ENCODE measurements around the gene ATOH8. TPM values are rescaled to one million over a fixed set of nuclear protein-coding genes. Genes with fewer than 3 reads are reported as not detected.
"Not testable (repeated sequence)": the region's sequence is repeated elsewhere in the genome, so short reads cannot be mapped to it uniquely, and the experiment has no call there.

ATOH8 gene
- total RNA-seq, 1 donor from 2014 or later, result 1.9 TPM

DNA sequence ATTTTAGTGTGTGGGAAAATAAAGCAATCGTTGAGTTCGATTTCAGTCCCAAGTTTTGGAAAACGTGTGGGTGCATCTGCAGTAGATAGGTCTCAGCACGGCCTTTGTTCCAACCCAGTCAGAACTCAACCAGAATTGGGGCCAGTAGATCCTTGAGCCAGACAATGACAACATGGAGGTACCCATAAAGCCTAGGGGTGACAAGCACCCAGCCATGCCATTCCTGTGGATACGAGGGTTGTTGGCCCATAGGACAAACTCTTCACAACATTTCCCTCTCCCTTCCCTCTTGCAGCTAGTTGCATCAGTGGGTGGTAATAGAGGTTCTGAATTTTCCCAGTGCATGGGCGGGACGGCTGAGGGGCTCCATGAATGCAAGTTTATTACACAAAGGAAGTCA, 74.9 kb downstream of the ATOH8 start:
- no peaks in the 10 kb centered on the region for H3K9me3 ChIP-seq (ENCODE audit: insufficient read depth, low read depth, low read length)
- Mint-ChIP-seq H3K36me3 (ENCODE audit: low read depth, unreplicated experiment) (no peaks in the 10 kb centered on the region), H3K27me3 (ENCODE audit: low read depth, unreplicated experiment) (peaks cover 16% of the 10 kb centered on the region), H3K27ac (ENCODE audit: unreplicated experiment) (no peak overlapping the region), H3K4me3 (ENCODE audit: unreplicated experiment) (no peak overlapping the region), H3K9me3 (ENCODE audit: unreplicated experiment) (peaks cover 2% of the 10 kb centered on the region), H3K4me1 (ENCODE audit: low read depth, unreplicated experiment) (peaks cover 4% of the 10 kb centered on the region)
- no peak overlapping the region for H3K27ac ChIP-seq (ENCODE audit: low read depth, low read length)
- H3K9ac ChIP-seq (ENCODE audit: low read length), result no peak overlapping the region
- H3K79me2 ChIP-seq (ENCODE audit: insufficient read depth, low read length), result no peaks in the 10 kb centered on the region
- H3K4me3 ChIP-seq (ENCODE audit: insufficient read depth, low read depth, low read length), result no peak overlapping the region
- H3K4me2 ChIP-seq (ENCODE audit: low read length), result no peak overlapping the region
- H2AFZ ChIP-seq (ENCODE audit: low read depth, low read length), result no peak overlapping the region
- no peaks in the 10 kb centered on the region for H3K4me1 ChIP-seq (ENCODE audit: insufficient read depth, low read length)
- FAIRE-seq (no peak), DNase-seq (ENCODE audit: low read depth) (no peak)
- TF ChIP-seq, protein P1, sequence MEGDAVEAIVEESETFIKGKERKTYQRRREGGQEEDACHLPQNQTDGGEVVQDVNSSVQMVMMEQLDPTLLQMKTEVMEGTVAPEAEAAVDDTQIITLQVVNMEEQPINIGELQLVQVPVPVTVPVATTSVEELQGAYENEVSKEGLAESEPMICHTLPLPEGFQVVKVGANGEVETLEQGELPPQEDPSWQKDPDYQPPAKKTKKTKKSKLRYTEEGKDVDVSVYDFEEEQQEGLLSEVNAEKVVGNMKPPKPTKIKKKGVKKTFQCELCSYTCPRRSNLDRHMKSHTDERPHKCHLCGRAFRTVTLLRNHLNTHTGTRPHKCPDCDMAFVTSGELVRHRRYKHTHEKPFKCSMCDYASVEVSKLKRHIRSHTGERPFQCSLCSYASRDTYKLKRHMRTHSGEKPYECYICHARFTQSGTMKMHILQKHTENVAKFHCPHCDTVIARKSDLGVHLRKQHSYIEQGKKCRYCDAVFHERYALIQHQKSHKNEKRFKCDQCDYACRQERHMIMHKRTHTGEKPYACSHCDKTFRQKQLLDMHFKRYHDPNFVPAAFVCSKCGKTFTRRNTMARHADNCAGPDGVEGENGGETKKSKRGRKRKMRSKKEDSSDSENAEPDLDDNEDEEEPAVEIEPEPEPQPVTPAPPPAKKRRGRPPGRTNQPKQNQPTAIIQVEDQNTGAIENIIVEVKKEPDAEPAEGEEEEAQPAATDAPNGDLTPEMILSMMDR (IDR thresholded peaks at IDR 0.05; ENCODE audit: insufficient read depth, low read depth, low read length), result no peak
- TF ChIP-seq EZH2 (IDR thresholded peaks at IDR 0.05; ENCODE audit: insufficient read depth, low read length), result no peak
- no peaks in the 10 kb centered on the region for H3K27me3 ChIP-seq (ENCODE audit: insufficient read depth, low read length)
- H4K20me1 ChIP-seq (ENCODE audit: insufficient read depth, low read length), result no peaks in the 10 kb centered on the region
- H3K36me3 ChIP-seq (ENCODE audit: insufficient read depth, low read length), result no peaks in the 10 kb centered on the region

DNA sequence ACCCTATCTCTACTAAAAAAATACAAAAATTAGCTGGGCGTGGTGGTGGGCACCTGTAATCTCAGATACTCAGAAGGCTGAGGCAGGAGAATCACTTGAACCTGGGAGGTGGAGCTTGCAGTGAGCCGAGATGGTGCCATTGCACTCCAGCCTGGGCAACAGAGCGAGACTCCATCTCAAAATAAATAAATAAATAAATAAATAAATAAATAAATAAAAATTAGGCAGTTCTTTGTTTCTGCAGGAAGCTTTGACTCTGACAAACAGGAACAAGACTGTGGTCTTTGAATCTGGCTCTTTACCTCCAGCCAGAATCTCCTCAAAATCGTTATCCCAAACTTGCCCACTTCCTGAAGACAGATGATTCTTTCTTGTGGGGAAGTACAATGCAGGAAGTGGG, 75.6 kb downstream of the ATOH8 start:
- not testable (repeated sequence) for H3K4me1 ChIP-seq (ENCODE audit: insufficient read depth, low read length); H3K36me3 Mint-ChIP-seq (ENCODE audit: low read depth, unreplicated experiment); H3K4me3 Mint-ChIP-seq (ENCODE audit: unreplicated experiment); H3K27ac ChIP-seq (ENCODE audit: low read depth, low read length); H3K9me3 ChIP-seq (ENCODE audit: insufficient read depth, low read depth, low read length); H3K4me2 ChIP-seq (ENCODE audit: low read length); H3K79me2 ChIP-seq (ENCODE audit: insufficient read depth, low read length); DNase-seq (ENCODE audit: low read depth); H4K20me1 ChIP-seq (ENCODE audit: insufficient read depth, low read length); FAIRE-seq; H2AFZ ChIP-seq (ENCODE audit: low read depth, low read length); H3K4me1 Mint-ChIP-seq (ENCODE audit: low read depth, unreplicated experiment); H3K9me3 Mint-ChIP-seq (ENCODE audit: unreplicated experiment); H3K4me3 ChIP-seq (ENCODE audit: insufficient read depth, low read depth, low read length); H3K27me3 ChIP-seq (ENCODE audit: insufficient read depth, low read length); H3K36me3 ChIP-seq (ENCODE audit: insufficient read depth, low read length); H3K9ac ChIP-seq (ENCODE audit: low read length); H3K27ac Mint-ChIP-seq (ENCODE audit: unreplicated experiment)
- peaks cover 11% of the 10 kb centered on the region for H3K27me3 Mint-ChIP-seq (ENCODE audit: low read depth, unreplicated experiment)

GRCh38 chr2:85830645-85831044, 76.9 kb downstream of the ATOH8 start:
- H3K27me3 ChIP-seq (ENCODE audit: insufficient read depth, low read length), result no peaks in the 10 kb centered on the region
- H3K79me2 ChIP-seq (ENCODE audit: insufficient read depth, low read length), result no peaks in the 10 kb centered on the region
- TF ChIP-seq, protein P1 (IDR thresholded peaks at IDR 0.05; ENCODE audit: insufficient read depth, low read depth, low read length), result no peak
- TF ChIP-seq EZH2 (IDR thresholded peaks at IDR 0.05; ENCODE audit: insufficient read depth, low read length), result no peak
- no peaks in the 10 kb centered on the region for H3K36me3 ChIP-seq (ENCODE audit: insufficient read depth, low read length)
- no peak overlapping the region for H2AFZ ChIP-seq (ENCODE audit: low read depth, low read length)
- H3K9me3 Mint-ChIP-seq (ENCODE audit: unreplicated experiment), result peaks cover 6% of the 10 kb centered on the region
- no peaks in the 10 kb centered on the region for H3K9me3 ChIP-seq (ENCODE audit: insufficient read depth, low read depth, low read length)
- no peak overlapping the region for H3K4me3 Mint-ChIP-seq (ENCODE audit: unreplicated experiment)
- H3K4me1 ChIP-seq (ENCODE audit: insufficient read depth, low read length), result no peaks in the 10 kb centered on the region
- no peak overlapping the region for H3K4me3 ChIP-seq (ENCODE audit: insufficient read depth, low read depth, low read length)
- H3K27me3 Mint-ChIP-seq (ENCODE audit: low read depth, unreplicated experiment), result peaks cover 11% of the 10 kb centered on the region
- FAIRE-seq, result no peak
- no peak overlapping the region for H3K27ac ChIP-seq (ENCODE audit: low read depth, low read length)
- no peak for DNase-seq (ENCODE audit: low read depth)
- no peak overlapping the region for H3K27ac Mint-ChIP-seq (ENCODE audit: unreplicated experiment)
- H4K20me1 ChIP-seq (ENCODE audit: insufficient read depth, low read length), result no peaks in the 10 kb centered on the region
- no peak overlapping the region for H3K4me2 ChIP-seq (ENCODE audit: low read length)
- H3K4me1 Mint-ChIP-seq (ENCODE audit: low read depth, unreplicated experiment), result peaks cover 4% of the 10 kb centered on the region
- no peaks in the 10 kb centered on the region for H3K36me3 Mint-ChIP-seq (ENCODE audit: low read depth, unreplicated experiment)
- no peak overlapping the region for H3K9ac ChIP-seq (ENCODE audit: low read length)
